Sciatic nerve (tissue), 2 donors: Measurements from ENCODE around the gene DBN1. TPM values are rescaled to one million over a fixed set of nuclear protein-coding genes. Genes with fewer than 3 reads are reported as not detected.
A peak's percentile ranks its signal among the peaks of the same experiment; 100 is the strongest.

Experiments used
- ATAC-seq: fragments of 200-7000 bp; cut with Tn5 transposase; one replicate; pipeline ENCODE4 v1.9.1; 2020; ENCODE audit warnings: mild to moderate bottlenecking, moderate library complexity
- DNase-seq: peaks from one replicate; pipeline ENCODE4 v3.0.0-alpha.2; 2020; ENCODE audit warnings: low spot score
- intact Hi-C: fragments of 100-400 bp; cut with DNase I; formaldehyde crosslinking; loops from one replicate; pipeline ENCODE4 v1.14.2; 2022
- total RNA-seq: library from RNA; stranded (reverse); fragmentation: NEBNext Ultra II Directional; extraction: Animal tissue kit (Norgen Biotek cat#: 25700); gene quantifications from one replicate; pipeline ENCODE4 v1.2.1, GENCODE V29; 2021
- donor health status: DM: no; HTN: no; CAD: no.
- donor health status: DM: no; HTN: no; CAD: no.

Gene DBN1
- 63.5 TPM for total RNA-seq

- no peak for DNase-seq
- peak; percentile 29 for ATAC-seq
- intact Hi-C loops, result no loop called here
Observed at GRCh38 chr5:177473443-177474001, at the start of gene DBN1. TSS of gene DBN1 (minus strand) at chr5:177473634. CDS start at chr5:177473521, 113 bp downstream.

GRCh38 chr5:177520916-177521513, 47.6 kb upstream of the DBN1 start:
- intact Hi-C loops, result no loop called here
- ATAC-seq (no peak), DNase-seq (no peak)

GRCh38 chr5:177520271-177520670, 46.8 kb upstream of the DBN1 start:
- intact Hi-C loops, result no loop called here
- DNase-seq (no peak), ATAC-seq (no peak)

- DNase-seq, result no peak
- intact Hi-C loops, result no loop called here
- ATAC-seq, result no peak
Observed at GRCh38 chr5:177519463-177520235, 46.2 kb upstream of the DBN1 start.

DNA sequence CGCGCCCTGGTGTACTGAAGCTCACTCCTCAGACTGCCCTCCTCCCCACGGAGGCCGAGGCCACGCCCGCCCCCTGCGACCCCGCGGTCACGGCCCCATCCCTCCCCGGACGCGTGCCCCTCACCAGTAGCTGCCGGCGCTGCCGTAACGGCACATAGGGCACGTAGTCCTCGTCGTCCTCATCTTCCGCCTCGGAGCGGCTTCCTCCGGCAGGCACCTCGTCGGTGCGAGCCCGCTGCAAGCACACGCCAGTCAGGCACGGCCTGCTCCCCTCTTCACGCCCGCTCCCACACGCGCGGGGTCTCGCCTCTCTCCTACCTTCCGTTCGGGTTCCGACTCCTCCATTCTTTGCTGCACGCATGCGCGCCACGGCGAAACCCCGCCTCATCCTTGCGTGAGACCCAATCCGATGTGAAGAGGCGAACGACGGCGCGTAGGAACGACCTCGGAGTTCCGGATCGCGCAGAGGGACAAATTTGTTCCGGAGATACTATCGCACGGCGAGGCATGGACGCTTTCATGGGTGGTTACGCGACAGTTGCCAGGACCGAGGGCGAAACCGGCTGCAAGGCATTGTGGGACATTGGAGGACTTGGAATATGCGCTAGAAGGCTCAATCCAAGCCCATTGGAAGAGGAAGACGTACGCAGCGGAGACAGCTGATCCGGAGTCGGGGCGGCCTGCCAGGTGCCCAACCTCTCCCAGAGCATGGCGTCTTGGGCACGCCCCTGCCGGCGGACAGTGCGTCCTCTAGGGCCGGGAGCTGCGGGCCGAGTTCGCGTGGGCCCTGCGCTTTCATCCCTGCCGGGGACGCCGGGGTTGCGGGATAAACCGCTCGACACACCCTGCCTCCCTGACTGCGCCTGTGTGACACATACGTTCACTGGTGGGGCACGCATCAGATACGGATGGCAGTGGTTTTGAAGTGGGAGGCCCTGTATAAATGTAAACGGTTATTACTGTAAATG, 43.5 kb upstream of the DBN1 start, which contains the start of gene DDX41:
Gene DDX41, minus strand, starts transcription at position 361 of the 968 bp plus-strand sequence. Its CDS starts 16 bp downstream, at position 345.
- intact Hi-C loops, result no loop called here
- DNase-seq (peak; percentile 98), ATAC-seq (peak; percentile 96)

- ATAC-seq (no peak), DNase-seq (no peak)
- intact Hi-C loops, result no loop called here
Observed at GRCh38 chr5:177515580-177515979, 42.1 kb upstream of the DBN1 start.

DNA sequence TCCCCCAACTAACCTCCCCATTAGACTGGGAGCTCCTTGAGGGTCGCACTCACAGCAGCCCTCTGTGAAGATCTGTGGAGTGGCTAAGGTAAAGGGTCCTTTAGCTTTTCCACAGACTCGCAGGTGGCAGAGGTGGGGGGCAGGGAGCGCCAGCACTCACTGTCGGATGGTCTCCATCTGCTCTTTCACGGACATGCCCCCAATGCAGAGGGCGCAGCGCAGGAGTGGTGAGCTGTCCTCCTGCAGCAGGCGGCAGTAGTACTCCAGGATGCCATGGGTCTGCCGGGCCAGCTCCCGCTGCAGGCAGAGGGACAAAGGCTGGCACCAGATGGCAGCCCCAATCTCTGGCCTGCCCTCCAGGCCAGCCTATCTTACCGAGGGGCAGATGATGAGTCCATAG, 41.1 kb upstream of the DBN1 start:
- ATAC-seq (no peak), DNase-seq (no peak)
- intact Hi-C loops, result no loop called here

DNA sequence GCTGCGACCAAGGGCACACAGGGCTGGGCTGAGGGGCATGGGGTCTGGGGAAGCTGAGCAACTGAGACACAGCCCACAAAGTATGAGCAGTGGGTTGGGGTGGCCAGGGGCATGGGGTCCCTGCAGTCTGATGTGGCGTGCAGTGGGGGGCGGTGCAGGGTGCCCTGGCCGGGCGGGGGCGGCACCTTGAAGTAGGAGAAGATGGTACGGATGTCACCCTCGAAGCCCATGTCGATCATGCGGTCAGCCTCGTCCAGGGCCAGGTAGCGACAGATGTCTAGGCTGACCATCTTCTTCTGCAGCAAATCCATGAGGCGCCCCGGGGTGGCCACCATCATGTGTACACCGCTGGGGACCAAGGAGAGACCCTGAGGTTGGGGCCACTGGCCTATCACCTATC, 40.1 kb upstream of the DBN1 start:
- ATAC-seq (no peak), DNase-seq (no peak)
- intact Hi-C loops, result no loop called here

GRCh38 chr5:177512736-177513380, 39.4 kb upstream of the DBN1 start:
- intact Hi-C loops, result no loop called here
- ATAC-seq (no peak), DNase-seq (no peak)

GRCh38 chr5:177511796-177512675, 38.6 kb upstream of the DBN1 start:
- DNase-seq (no peak), ATAC-seq (no peak)
- intact Hi-C loops, result no loop called here

GRCh38 chr5:177511181-177511580, 37.7 kb upstream of the DBN1 start:
- DNase-seq (no peak), ATAC-seq (no peak)
- intact Hi-C loops, result no loop called here

DNA sequence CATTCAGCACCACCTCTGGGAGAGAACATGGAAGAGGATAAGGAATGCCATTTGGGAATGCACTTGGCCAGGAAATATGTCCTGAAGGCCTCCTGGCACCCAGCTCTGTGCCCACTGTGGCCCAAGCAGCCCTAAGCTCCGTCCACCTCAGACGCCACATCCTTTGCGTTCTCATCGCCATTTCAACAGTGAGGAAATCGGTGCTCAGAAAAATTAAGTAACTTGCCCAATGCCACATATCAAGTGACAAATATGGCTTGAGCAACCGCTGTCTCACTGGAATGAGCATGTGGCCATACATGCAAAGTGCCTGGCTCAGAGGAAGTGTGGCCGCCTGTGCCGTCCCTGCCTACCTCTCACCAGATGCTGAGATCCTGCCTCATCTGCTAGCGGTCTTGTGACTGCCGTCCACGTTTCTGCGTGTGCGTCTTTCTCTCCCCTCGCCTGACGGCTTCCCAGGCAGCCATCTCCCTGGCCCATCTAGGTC, 37.2 kb upstream of the DBN1 start:
- ATAC-seq, result no peak
- DNase-seq, result no peak
- intact Hi-C loops, result no loop called here

DNA sequence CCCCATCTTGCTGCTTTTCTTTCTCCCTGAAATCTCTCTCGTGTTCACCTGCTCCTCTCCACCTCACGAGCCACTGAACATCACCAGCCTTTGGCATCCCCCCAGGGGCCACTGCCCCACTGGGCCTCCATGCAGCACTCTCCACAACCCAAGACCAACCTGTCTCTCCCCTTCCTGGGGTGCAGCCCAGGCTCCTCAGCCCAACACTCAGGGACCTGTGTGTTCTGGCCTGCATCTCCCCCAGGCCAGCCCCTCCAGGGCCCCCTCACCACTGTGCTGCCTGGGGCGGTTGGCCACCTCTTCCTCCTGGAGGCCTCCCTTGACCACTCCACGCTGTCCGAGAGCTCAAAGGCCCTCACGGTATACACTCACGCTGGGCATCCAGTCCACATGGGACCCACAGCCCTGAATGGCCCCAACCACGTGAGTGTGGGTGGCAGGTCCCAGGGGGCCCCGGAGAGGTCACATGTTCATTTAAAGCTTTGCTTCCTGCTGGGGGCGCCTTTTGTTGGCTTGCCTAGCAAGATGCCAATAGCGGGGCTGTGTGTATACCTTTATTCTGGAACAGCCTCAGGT, 36.6 kb upstream of the DBN1 start:
- intact Hi-C loops, result no loop called here
- ATAC-seq, result peak; percentile 4

DNA sequence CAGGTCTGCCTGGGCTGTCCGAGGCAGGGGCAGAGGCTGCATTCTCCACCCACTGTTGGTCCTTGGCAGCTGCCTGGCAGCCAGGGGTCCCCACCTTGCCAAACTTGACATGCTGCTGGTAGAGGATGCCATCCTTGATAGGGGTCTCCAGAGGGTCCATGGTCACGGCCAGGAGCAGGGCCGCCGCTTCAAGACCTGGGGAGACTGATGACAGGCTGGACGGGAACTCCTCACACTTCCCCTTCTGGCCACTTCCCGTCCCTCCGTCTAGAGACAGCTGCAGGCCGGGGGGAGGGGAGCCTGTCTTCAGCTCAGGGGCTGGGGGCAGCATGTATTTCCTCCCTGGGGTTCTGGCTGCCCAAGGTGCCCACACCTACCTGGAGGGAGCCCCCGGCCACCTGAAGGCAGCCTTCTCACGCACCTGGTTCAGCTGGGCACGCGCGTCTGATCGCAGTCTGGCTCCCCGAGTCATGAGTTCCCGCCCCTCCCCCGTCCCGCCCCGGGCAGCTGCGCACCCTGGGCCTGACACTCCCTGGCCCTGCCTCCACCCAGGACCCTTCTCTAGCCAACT, 36.0 kb upstream of the DBN1 start, which contains the start of gene DOK3:
Gene DOK3, minus strand, starts transcription at position 446 of the 571 bp plus-strand sequence. Its CDS starts 286 bp downstream, at position 160.
- DNase-seq, result no peak

More for the DNA sequence above, 36.6 kb upstream of the DBN1 start:
- no peak for DNase-seq

DNA sequence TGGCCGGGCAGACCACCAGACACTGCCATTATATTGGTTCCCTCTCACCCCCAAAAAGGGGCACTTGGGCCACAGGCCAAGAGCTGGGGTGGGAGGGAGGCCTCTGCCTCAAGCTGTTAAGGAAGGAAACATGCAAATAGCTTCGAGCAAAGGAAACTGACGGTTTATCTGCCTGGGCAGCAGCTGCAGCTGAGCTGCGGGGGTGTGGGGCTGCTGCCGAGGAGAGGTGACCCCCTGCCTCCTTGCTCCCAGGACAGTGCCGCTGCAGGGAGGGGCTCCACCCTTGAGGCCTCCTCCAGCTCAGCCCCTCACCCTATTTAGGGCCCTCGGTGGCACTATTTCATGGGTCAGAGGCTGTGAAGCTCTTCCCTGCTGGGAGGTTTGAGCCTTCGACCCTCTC, 35.4 kb upstream of the DBN1 start:
- no peak for ATAC-seq
- no peak for DNase-seq
- intact Hi-C loops, result no loop called here

More for the DNA sequence above, 36.0 kb upstream of the DBN1 start, which contains the start of gene DOK3:
- peak; percentile 77 for ATAC-seq
- intact Hi-C loops, result no loop called here

- DNase-seq (no peak), ATAC-seq (no peak)
- intact Hi-C loops, result no loop called here
Observed at GRCh38 chr5:177508221-177508611, 34.8 kb upstream of the DBN1 start.
